ENCODE results near the gene PAM. TPM values are rescaled to one million over a fixed set of nuclear protein-coding genes. Genes with fewer than 3 reads are reported as not detected.

The PAM gene
- total RNA-seq, 4 donors from 2014 or later: 73.0 to 181 (median 138) TPM

DNA sequence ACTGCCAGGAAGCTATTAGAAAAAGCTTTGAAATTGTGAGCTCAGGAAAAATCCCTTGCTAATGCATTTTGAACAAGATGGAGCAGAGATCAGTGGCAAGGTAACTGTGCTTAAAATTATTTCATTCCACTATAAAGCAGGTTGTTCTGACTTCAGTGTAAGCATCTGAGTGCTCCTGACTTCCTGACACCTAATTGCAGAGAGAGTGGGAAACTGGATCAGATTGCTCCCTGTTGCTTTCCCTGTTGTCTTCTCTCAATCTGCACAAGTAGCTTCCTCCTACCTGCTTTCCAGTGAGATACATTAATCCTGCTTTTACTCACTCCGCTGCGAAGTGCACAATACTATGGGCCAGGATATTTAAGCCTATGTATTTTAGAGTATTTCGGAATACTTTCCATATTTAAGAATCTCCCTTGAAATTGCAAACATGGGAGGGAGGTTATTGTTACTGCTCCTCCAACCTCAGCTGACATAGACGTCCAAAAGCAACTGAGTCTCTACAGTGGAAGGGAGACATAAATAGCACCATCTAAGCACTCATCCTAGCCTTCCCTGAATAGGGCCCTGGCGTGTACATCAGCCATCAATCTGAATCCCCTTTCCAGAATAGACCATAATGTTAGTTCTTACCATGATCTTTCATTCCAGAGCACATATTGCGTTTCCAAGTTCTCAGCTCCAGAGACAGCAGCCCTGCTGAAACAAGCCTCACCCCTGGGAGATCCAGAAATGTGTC, 178.8 kb downstream of the PAM start:
- Histone ChIP-seq H3K9me3 (no peaks in the 10 kb centered on the region), H3K27ac (no peak overlapping the region), H3K36me3 (no peaks in the 10 kb centered on the region), H3K4me1 (peaks cover 0 to 5% (median 0%) of the 10 kb centered on the region in 4 donors), H3K27me3 (no peaks in the 10 kb centered on the region), H3K4me3 (no peak overlapping the region)
- WGBS, 2 donors (ENCODE audit: low coverage in 1 of 2): 95 to 98% methylated on average over 6 of the region's 6 CpGs
- intact Hi-C loops (cut with DNase I; ENCODE audit: low total_unique reads): no loop called here
- in situ Hi-C loops (cut with MboI; ENCODE audit: low pct_ligation_motif_present in 1 of 4, low pct_unique_long_range_greater_than_20kb in 1 of 4, low sequenced_read_pairs in 3 of 4): no loop called here
- TF ChIP-seq EP300 (IDR thresholded peaks at IDR 0.05; ENCODE audit: low read depth) (no peak), POLR2AphosphoS5 (IDR thresholded peaks at IDR 0.05) (no peak), POLR2A (IDR thresholded peaks at IDR 0.05) (no peak)
- TF ChIP-seq, protein P1, sequence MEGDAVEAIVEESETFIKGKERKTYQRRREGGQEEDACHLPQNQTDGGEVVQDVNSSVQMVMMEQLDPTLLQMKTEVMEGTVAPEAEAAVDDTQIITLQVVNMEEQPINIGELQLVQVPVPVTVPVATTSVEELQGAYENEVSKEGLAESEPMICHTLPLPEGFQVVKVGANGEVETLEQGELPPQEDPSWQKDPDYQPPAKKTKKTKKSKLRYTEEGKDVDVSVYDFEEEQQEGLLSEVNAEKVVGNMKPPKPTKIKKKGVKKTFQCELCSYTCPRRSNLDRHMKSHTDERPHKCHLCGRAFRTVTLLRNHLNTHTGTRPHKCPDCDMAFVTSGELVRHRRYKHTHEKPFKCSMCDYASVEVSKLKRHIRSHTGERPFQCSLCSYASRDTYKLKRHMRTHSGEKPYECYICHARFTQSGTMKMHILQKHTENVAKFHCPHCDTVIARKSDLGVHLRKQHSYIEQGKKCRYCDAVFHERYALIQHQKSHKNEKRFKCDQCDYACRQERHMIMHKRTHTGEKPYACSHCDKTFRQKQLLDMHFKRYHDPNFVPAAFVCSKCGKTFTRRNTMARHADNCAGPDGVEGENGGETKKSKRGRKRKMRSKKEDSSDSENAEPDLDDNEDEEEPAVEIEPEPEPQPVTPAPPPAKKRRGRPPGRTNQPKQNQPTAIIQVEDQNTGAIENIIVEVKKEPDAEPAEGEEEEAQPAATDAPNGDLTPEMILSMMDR (IDR thresholded peaks at IDR 0.05): no peak
- DNase-seq: no peak

DNA sequence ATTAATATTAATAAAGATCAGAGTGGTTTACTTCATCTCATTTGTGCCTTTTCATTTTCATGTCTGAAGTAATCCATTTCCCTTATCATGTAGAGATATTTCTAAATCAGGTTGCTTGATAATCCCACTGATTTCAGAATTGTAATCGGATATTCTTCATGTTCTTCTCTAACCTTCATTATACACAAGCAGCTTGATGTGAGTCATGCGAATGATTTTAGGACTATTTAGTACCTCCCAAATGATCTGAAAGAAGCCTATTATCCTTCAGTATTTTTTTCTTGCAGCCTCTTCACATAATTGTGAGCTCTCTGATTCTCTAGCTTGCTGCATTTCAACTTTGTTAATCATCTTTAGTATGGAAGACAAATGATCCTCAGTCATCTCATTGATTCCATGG, 182.8 kb downstream of the PAM start:
- in situ Hi-C loops (cut with MboI; ENCODE audit: low pct_ligation_motif_present in 1 of 4, low pct_unique_long_range_greater_than_20kb in 1 of 4, low sequenced_read_pairs in 3 of 4): no loop called here

DNA sequence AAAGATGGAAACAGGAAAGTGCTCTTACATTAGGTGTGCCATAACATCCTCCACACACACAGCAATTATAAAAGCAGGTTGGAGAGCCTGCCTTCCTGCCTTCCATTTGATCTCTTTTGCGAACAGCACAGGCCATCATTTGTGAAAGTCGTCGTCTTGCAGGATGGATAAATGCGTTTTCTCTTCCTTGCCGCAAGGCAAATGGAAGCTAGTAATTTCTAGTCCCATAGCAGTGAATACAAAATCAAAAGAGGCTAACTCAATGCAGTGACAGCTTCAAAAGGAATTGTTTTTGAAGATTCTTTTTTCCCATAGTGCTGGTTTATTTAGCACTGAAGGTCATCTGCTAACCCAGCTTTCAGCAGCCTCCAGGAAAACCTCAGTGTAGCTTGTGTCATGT, 186.0 kb downstream of the PAM start:
- Histone ChIP-seq H3K4me1 (no peaks in the 10 kb centered on the region), H3K9me3 (no peaks in the 10 kb centered on the region), H3K27ac (no peak overlapping the region), H3K27me3 (no peaks in the 10 kb centered on the region), H3K4me3 (no peak overlapping the region), H3K36me3 (no peaks in the 10 kb centered on the region)
- DNase-seq: no peak
- WGBS, 2 donors (ENCODE audit: low coverage in 1 of 2): 84 to 93% methylated on average over 5 of the region's 5 CpGs
- TF ChIP-seq EP300 (IDR thresholded peaks at IDR 0.05; ENCODE audit: low read depth) (no peak), POLR2AphosphoS5 (IDR thresholded peaks at IDR 0.05) (no peak), POLR2A (IDR thresholded peaks at IDR 0.05) (no peak)
- TF ChIP-seq, protein P1 (IDR thresholded peaks at IDR 0.05): no peak
- intact Hi-C loops (cut with DNase I; ENCODE audit: low total_unique reads) (no loop called here), in situ Hi-C loops (cut with MboI; ENCODE audit: low pct_ligation_motif_present in 1 of 4, low pct_unique_long_range_greater_than_20kb in 1 of 4, low sequenced_read_pairs in 3 of 4) (no loop called here)

More for the DNA sequence above, 182.8 kb downstream of the PAM start:
- intact Hi-C loops (cut with DNase I; ENCODE audit: low total_unique reads): no loop called here
- H3K4me1 ChIP-seq: peaks cover 0 to 5% (median 0%) of the 10 kb centered on the region in 4 donors
- H3K4me3 ChIP-seq: no peak overlapping the region
- WGBS, 2 donors (ENCODE audit: low coverage in 1 of 2): 92 to 95% methylated on average over 2 of the region's 2 CpGs
- no peaks in the 10 kb centered on the region for H3K36me3 ChIP-seq
- no peaks in the 10 kb centered on the region for H3K27me3 ChIP-seq
- no peak for DNase-seq
- no peaks in the 10 kb centered on the region for H3K9me3 ChIP-seq
- TF ChIP-seq, protein P1 (IDR thresholded peaks at IDR 0.05): no peak
- TF ChIP-seq POLR2AphosphoS5 (IDR thresholded peaks at IDR 0.05) (no peak), EP300 (IDR thresholded peaks at IDR 0.05; ENCODE audit: low read depth) (no peak), POLR2A (IDR thresholded peaks at IDR 0.05) (no peak)
- no peak overlapping the region for H3K27ac ChIP-seq

DNA sequence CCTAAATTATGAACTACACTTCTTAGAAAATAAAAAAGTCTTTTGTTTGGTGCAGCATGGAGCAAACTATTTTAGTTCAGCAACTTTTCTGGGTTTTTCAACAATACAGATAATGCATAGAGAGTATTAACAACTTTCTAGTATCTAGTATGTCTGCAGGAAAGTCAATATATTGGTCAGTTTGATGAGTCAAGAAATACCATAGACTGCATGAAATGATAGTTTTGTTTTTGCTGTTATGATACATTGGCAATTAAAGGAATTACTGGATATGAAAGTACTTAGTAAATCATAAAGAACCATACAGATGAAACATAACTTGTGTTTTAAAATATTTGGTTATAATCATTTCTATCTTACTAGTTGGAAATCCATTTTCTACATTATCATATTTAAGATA, 191.3 kb downstream of the PAM start:
- TF ChIP-seq, protein P1 (IDR thresholded peaks at IDR 0.05): no peak
- no peak for TF ChIP-seq EP300 (IDR thresholded peaks at IDR 0.05; ENCODE audit: low read depth)
- no peak for TF ChIP-seq POLR2A (IDR thresholded peaks at IDR 0.05)
- TF ChIP-seq POLR2AphosphoS5 (IDR thresholded peaks at IDR 0.05): no peak
- H3K4me3 ChIP-seq: no peak overlapping the region
- no peaks in the 10 kb centered on the region for H3K9me3 ChIP-seq
- no peak for DNase-seq
- peaks cover 0 to 6% (median 0%) of the 10 kb centered on the region in 4 donors for H3K36me3 ChIP-seq
- H3K4me1 ChIP-seq: no peaks in the 10 kb centered on the region
- intact Hi-C loops (cut with DNase I; ENCODE audit: low total_unique reads): no loop called here
- H3K27ac ChIP-seq: no peak overlapping the region
- in situ Hi-C loops (cut with MboI; ENCODE audit: low pct_ligation_motif_present in 1 of 4, low pct_unique_long_range_greater_than_20kb in 1 of 4, low sequenced_read_pairs in 3 of 4): no loop called here
- H3K27me3 ChIP-seq: no peaks in the 10 kb centered on the region

Measured in transverse colon (tissue), 4 donors.